Measurements from ENCODE around the gene SAMD1.

DNA sequence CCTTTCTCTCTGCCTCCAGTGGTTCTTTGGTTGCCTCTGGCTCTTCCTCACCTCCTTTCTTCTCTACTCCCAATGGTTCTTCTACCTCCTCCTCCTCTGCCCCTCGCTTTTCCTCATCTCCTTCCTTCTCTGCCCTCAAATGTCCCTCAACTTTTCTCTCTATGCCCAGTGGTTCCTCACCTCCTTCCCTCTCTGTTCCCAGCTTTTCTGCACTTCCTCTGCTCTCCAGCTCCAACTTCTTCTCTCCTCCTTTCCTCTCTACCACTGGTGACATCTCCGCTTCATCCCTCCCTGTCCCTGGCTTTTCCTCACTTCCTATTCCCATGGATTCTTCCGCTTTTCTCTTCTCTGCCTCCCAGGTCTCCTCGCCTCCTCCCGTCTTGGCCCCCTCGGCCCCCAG is 36.5 kb downstream of the SAMD1 start:
- TF ChIP-seq, protein P1, sequence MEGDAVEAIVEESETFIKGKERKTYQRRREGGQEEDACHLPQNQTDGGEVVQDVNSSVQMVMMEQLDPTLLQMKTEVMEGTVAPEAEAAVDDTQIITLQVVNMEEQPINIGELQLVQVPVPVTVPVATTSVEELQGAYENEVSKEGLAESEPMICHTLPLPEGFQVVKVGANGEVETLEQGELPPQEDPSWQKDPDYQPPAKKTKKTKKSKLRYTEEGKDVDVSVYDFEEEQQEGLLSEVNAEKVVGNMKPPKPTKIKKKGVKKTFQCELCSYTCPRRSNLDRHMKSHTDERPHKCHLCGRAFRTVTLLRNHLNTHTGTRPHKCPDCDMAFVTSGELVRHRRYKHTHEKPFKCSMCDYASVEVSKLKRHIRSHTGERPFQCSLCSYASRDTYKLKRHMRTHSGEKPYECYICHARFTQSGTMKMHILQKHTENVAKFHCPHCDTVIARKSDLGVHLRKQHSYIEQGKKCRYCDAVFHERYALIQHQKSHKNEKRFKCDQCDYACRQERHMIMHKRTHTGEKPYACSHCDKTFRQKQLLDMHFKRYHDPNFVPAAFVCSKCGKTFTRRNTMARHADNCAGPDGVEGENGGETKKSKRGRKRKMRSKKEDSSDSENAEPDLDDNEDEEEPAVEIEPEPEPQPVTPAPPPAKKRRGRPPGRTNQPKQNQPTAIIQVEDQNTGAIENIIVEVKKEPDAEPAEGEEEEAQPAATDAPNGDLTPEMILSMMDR (conservative IDR thresholded peaks at IDR 0.05; ENCODE audit: low read depth, low read length), result no peak
- TF ChIP-seq EZH2 (IDR thresholded peaks at IDR 0.05; ENCODE audit: borderline replicate concordance, low read depth, low read length, poor library complexity, severe bottlenecking), result no peak
